ENCODE measurements around the gene CD274.

- TF ChIP-seq, protein P1, sequence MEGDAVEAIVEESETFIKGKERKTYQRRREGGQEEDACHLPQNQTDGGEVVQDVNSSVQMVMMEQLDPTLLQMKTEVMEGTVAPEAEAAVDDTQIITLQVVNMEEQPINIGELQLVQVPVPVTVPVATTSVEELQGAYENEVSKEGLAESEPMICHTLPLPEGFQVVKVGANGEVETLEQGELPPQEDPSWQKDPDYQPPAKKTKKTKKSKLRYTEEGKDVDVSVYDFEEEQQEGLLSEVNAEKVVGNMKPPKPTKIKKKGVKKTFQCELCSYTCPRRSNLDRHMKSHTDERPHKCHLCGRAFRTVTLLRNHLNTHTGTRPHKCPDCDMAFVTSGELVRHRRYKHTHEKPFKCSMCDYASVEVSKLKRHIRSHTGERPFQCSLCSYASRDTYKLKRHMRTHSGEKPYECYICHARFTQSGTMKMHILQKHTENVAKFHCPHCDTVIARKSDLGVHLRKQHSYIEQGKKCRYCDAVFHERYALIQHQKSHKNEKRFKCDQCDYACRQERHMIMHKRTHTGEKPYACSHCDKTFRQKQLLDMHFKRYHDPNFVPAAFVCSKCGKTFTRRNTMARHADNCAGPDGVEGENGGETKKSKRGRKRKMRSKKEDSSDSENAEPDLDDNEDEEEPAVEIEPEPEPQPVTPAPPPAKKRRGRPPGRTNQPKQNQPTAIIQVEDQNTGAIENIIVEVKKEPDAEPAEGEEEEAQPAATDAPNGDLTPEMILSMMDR (IDR thresholded peaks at IDR 0.05; ENCODE audit: low read length), result no peak
- TF ChIP-seq EZH2phosphoT487 (IDR thresholded peaks at IDR 0.05; ENCODE audit: low read length) (no peak), EZH2 (optimal IDR thresholded peaks at IDR 0.05; ENCODE audit: low read depth, low read length) (no peak)
Observed at GRCh38 chr9:5518171-5518936, 68.0 kb downstream of the CD274 start.

All from MM.1S (cell line).